ENCODE results near the gene ITPR1. TPM values are rescaled to one million over a fixed set of nuclear protein-coding genes. Genes with fewer than 3 reads are reported as not detected.

Gene ITPR1
- total and polyA plus RNA-seq, 12 donors: 9.7 to 40.3 (median 18.8) TPM

DNA sequence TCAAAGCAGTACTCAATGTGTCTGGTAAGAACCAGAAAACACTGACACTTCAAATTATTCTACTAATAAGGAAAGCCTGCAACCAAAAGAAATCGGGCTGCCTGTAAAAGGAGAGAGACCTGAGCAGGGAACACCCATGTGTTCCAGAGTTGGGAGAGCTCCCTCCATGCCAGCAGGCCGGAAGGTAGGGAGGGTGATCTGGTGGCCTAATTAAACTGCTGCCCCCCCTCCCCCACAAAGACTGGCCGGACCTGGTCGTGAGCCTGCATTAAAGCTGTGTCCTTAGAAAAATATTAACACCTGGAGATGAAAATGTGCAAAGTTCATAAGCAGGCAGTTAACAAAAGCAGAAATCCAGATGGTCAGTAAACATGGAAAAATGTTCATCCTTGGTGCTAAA lies 315.5 kb downstream of the ITPR1 start:
- no peak for ATAC-seq

DNA sequence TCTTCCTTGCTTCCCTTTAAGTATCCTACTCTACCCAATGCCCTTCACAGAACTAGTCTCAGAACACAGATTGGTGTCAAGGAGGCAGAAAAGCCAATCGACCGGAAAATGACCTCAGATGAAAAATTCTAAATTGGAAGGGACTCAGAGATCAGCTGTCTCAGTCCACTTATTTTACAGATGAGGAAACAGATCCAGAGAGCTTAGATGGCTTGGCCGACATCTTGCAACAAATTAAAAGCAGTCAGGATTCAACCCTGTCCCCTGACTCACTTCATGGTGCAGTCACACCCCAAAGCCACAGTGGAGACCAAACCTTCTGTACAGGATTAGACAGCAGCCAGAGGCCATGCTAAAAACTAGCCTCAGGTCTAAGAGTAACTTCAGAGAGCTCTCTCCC lies 316.8 kb downstream of the ITPR1 start:
- H3K9me3 ChIP-seq: no peaks in the 10 kb centered on the region
- H3K27ac ChIP-seq: no peak overlapping the region
- H3K36me3 ChIP-seq: peaks cover 0 to 94% (median 3%) of the 10 kb centered on the region in 9 donors
- peaks cover 0 to 26% (median 8%) of the 10 kb centered on the region in 9 donors for H3K4me1 ChIP-seq
- no peaks in the 10 kb centered on the region for H3K27me3 ChIP-seq
- 86 to 89% methylated on average over 3 of the region's 3 CpGs for WGBS, 2 donors
- no peak overlapping the region for H3K4me3 ChIP-seq
- TF ChIP-seq, protein P1, sequence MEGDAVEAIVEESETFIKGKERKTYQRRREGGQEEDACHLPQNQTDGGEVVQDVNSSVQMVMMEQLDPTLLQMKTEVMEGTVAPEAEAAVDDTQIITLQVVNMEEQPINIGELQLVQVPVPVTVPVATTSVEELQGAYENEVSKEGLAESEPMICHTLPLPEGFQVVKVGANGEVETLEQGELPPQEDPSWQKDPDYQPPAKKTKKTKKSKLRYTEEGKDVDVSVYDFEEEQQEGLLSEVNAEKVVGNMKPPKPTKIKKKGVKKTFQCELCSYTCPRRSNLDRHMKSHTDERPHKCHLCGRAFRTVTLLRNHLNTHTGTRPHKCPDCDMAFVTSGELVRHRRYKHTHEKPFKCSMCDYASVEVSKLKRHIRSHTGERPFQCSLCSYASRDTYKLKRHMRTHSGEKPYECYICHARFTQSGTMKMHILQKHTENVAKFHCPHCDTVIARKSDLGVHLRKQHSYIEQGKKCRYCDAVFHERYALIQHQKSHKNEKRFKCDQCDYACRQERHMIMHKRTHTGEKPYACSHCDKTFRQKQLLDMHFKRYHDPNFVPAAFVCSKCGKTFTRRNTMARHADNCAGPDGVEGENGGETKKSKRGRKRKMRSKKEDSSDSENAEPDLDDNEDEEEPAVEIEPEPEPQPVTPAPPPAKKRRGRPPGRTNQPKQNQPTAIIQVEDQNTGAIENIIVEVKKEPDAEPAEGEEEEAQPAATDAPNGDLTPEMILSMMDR (IDR thresholded peaks at IDR 0.05): no peak
- ATAC-seq (no peak), DNase-seq (no peak)
- intact Hi-C loops (cut with DNase I): loop anchor here in 1 of 10 donors (10.0 kb wide), 1 partner anchor 245 kb away; no protein-coding TSS in a partner anchor

More for the DNA sequence above, 315.5 kb downstream of the ITPR1 start:
- Histone ChIP-seq H3K36me3 (peaks cover 0 to 94% (median 0%) of the 10 kb centered on the region in 9 donors), H3K4me1 (peaks cover 0 to 31% (median 7%) of the 10 kb centered on the region in 9 donors), H3K4me3 (no peak overlapping the region), H3K27ac (peak overlapping the region in 3 of 10 donors; percentile 12 to 45 (median 44)), H3K27me3 (no peaks in the 10 kb centered on the region), H3K9me3 (no peaks in the 10 kb centered on the region)
- WGBS, 2 donors: 61 to 69% methylated on average over 4 of the region's 4 CpGs
- DNase-seq: no peak
- TF ChIP-seq, protein P1 (IDR thresholded peaks at IDR 0.05): no peak
- intact Hi-C loops (cut with DNase I): no loop called here

DNA sequence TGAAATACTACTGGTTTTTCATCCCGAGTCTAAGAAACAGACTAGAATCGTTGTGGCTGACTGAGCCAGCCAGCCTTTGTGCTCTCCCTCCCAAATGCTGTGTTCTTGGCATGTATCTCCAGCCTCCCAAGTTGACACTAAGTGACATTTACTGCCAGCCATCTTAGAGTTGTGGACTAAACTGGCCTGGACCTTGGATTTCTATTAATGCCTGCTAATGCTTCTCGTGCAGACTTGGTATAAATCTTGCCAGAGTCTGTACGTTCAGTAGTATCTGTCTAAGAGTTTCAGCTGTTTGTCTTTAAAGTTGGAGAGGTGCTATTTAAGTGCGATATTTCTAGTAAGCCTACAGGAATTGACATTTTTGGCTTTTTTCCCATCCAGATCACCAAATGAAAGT lies 319.4 kb downstream of the ITPR1 start:
- peaks cover 0 to 19% (median 7%) of the 10 kb centered on the region in 9 donors for H3K4me1 ChIP-seq
- intact Hi-C loops (cut with DNase I): loop anchor here in 1 of 10 donors (10.0 kb wide), 1 partner anchor 242 kb away; no protein-coding TSS in a partner anchor
- 78 to 79% methylated on average over 5 of the region's 5 CpGs for WGBS, 2 donors
- H3K27ac ChIP-seq: peak overlapping the region in 1 of 10 donors; percentile 13
- no peak overlapping the region for H3K4me3 ChIP-seq
- ATAC-seq (no peak), DNase-seq (no peak)
- peaks cover 0 to 94% (median 21%) of the 10 kb centered on the region in 9 donors for H3K36me3 ChIP-seq
- peaks cover 0 to 16% (median 0%) of the 10 kb centered on the region in 11 donors for H3K9me3 ChIP-seq
- TF ChIP-seq, protein P1 (IDR thresholded peaks at IDR 0.05): no peak
- no peaks in the 10 kb centered on the region for H3K27me3 ChIP-seq

DNA sequence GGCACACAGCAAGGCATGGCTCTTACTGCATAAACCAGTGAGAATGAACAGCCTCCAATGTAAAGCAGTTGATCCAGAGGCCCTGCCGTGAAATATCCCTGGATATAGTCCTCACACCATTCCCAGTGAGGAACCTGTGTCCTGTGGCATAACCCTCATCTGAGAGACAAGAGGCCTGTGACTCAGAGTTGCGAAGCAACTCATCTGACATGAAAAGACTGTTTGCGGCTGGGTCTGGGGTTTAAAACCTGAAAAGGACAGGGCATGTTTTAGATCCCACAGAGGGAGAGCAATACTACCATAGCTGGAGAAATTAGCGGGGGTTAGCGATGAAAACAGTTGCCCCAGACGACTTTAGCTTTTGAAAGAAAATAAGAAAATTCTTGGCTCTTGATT lies 320.8 kb downstream of the ITPR1 start:
- Histone ChIP-seq H3K27me3 (no peaks in the 10 kb centered on the region), H3K4me1 (peaks cover 0 to 17% (median 0%) of the 10 kb centered on the region in 9 donors), H3K27ac (peak overlapping the region in 4 of 10 donors; percentile 32 to 79 (median 42)), H3K9me3 (peaks cover 0 to 17% (median 0%) of the 10 kb centered on the region in 11 donors), H3K4me3 (no peak overlapping the region), H3K36me3 (peaks cover 0 to 94% (median 34%) of the 10 kb centered on the region in 9 donors)
- TF ChIP-seq, protein P1 (IDR thresholded peaks at IDR 0.05): no peak
- WGBS, 2 donors: 86 to 90% methylated on average over 6 of the region's 6 CpGs
- DNase-seq (no peak), ATAC-seq (no peak)
- intact Hi-C loops (cut with DNase I): loop anchor here in 1 of 10 donors (10.0 kb wide), 1 partner anchor 241 kb away; no protein-coding TSS in a partner anchor

All from heart right ventricle (tissue), 16 donors.